HCT116 (cell line): ENCODE data around the gene STK16.

ENCODE experiments used
- ATF3 ChIP-seq: IDR thresholded peaks from 2 replicates; pipeline ENCODE4 v1.6.1; 2012
- EZH2 ChIP-seq: fragments of 200-600 bp; sonication (generic); IDR thresholded peaks from 2 replicates; pipeline ENCODE4 v1.6.1; 2017; ENCODE audit warnings: antibody characterized with exemption, mixed run types
- JUND ChIP-seq: IDR thresholded peaks from 2 replicates; pipeline ENCODE4 v1.6.1; 2012
- POLR2A ChIP-seq: IDR thresholded peaks from 2 replicates; pipeline ENCODE4 v1.7.0; 2011; ENCODE audit warnings: borderline replicate concordance; ENCODE audit not compliant: insufficient read depth, insufficient read length; ENCODE audit errors: extremely low read depth
- POLR2AphosphoS5 ChIP-seq: IDR thresholded peaks from 2 replicates; pipeline ENCODE4 v1.6.1; 2011; ENCODE audit warnings: mild to moderate bottlenecking, low read depth, low read length, moderate library complexity
- RAD21 ChIP-seq: IDR thresholded peaks from 2 replicates; pipeline ENCODE4 v1.6.1; 2012; ENCODE audit warnings: low read depth, mild to moderate bottlenecking
- TCF7L2 ChIP-seq: IDR thresholded peaks from 2 replicates; pipeline ENCODE4 v1.7.0; 2011; ENCODE audit warnings: borderline replicate concordance, inconsistent platforms; ENCODE audit not compliant: insufficient read depth, insufficient read length; ENCODE audit errors: extremely low read depth
- TF ChIP-seq, protein P1 (sequence below), 3 experiments: fragments of 200-600 bp in 1 of 3; sonication (generic) in 1 of 3; IDR thresholded peaks in 2 of 3; conservative IDR thresholded peaks in 1 of 3; 2 replicates each; pipeline ENCODE4 v1.5.1; 2012 to 2017; ENCODE audit warnings: low read depth in 2 of 3, low read length in 2 of 3, antibody characterized with exemption in 1 of 3, borderline replicate concordance in 1 of 3, control low read depth in 1 of 3, mild to moderate bottlenecking in 1 of 3, mixed read lengths in 1 of 3, mixed run types in 1 of 3, moderate library complexity in 1 of 3; ENCODE audit not compliant: insufficient read depth in 1 of 3

DNA sequence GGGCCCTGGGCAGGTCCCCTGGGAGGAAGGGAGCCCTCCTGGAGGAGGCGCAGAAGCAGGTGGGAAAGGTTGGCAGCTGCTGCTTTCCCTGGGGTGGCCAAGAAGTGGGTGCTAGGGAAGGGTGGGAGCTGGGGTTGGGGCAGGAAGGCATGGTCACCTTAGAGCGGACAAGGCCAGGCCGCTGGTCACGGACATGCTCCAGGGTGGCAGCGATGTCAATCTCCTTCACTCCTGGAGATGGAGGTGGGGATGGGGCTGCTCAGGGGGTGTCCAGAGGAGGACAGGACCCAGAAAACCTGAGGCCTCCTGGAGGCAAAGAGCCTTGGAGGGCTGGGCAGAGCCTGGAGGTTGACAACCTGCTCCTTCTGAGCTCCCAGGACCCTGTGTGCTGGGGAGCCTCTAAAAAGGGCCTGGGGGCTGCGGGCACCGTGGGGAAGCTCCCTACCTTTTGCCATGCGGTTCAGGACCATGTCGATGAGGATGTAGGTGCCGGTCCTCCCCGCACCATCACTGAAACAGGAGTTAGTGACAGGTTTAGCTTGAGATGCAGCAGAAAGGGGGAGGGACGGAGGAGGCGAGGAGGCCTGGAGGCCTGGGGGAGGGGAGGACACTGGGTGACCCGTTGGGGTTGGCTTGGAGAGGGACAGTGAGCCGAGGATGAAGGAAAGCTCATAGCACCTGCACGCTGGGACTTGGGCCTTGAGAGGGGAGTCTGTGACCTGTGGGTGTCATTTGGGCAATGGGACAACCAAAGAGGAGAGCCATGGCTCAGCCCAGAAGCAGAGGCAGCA lies 45.3 kb downstream of the STK16 start:
- TF ChIP-seq ATF3 (no peak), POLR2A (no peak), RAD21 (no peak), POLR2AphosphoS5 (no peak), JUND (no peak), TCF7L2 (no peak), EZH2 (no peak)
- TF ChIP-seq, protein P1, sequence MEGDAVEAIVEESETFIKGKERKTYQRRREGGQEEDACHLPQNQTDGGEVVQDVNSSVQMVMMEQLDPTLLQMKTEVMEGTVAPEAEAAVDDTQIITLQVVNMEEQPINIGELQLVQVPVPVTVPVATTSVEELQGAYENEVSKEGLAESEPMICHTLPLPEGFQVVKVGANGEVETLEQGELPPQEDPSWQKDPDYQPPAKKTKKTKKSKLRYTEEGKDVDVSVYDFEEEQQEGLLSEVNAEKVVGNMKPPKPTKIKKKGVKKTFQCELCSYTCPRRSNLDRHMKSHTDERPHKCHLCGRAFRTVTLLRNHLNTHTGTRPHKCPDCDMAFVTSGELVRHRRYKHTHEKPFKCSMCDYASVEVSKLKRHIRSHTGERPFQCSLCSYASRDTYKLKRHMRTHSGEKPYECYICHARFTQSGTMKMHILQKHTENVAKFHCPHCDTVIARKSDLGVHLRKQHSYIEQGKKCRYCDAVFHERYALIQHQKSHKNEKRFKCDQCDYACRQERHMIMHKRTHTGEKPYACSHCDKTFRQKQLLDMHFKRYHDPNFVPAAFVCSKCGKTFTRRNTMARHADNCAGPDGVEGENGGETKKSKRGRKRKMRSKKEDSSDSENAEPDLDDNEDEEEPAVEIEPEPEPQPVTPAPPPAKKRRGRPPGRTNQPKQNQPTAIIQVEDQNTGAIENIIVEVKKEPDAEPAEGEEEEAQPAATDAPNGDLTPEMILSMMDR (IDR thresholded peaks at IDR 0.05 in 2 of 3, conservative IDR thresholded peaks at IDR 0.05 in 1 of 3; ENCODE audit: borderline replicate concordance in 1 of 3, insufficient read depth in 1 of 3, low read depth in 2 of 3, low read length in 2 of 3), result no peak
